ENCODE results near the gene TRIM40.

DNA sequence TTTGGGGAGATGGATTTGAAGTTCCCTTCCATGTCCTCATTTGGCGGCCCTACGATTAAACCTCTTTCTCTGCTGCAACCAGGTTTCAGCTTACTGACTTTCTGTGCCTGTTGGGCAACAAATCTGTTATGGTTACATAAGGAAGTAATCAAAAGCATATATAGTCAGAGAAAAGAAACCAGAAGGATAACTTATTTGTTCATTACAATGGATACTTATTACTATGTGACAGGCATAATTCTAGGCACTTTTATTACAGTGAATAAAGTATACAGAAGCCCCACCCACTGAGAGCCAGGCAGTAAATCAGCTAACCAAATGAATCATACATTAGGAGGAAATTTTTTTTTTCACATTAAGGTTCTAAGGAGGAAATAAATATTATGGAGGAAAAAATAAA lies 13.4 kb upstream of the TRIM40 start:
- TF ChIP-seq, protein P1, sequence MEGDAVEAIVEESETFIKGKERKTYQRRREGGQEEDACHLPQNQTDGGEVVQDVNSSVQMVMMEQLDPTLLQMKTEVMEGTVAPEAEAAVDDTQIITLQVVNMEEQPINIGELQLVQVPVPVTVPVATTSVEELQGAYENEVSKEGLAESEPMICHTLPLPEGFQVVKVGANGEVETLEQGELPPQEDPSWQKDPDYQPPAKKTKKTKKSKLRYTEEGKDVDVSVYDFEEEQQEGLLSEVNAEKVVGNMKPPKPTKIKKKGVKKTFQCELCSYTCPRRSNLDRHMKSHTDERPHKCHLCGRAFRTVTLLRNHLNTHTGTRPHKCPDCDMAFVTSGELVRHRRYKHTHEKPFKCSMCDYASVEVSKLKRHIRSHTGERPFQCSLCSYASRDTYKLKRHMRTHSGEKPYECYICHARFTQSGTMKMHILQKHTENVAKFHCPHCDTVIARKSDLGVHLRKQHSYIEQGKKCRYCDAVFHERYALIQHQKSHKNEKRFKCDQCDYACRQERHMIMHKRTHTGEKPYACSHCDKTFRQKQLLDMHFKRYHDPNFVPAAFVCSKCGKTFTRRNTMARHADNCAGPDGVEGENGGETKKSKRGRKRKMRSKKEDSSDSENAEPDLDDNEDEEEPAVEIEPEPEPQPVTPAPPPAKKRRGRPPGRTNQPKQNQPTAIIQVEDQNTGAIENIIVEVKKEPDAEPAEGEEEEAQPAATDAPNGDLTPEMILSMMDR (IDR thresholded peaks at IDR 0.05) = no peak
- no peak for TF ChIP-seq POLR2AphosphoS5 (IDR thresholded peaks at IDR 0.05)
